ENCODE data around the gene TRAF6. TPM values are rescaled to one million over a fixed set of nuclear protein-coding genes. Genes with fewer than 3 reads are reported as not detected.
A peak's percentile ranks its signal among the peaks of the same experiment; 100 is the strongest.

The TRAF6 gene
- total and polyA plus RNA-seq, 10 of the 15 experiments (the other 5 are each of a cell fraction or from before 2014, with no cell fraction given): 1.4 to 10.9 (median 7.0) TPM

GRCh38 chr11:36500315-36500721 lies 9.8 kb downstream of the TRAF6 start (continued):
- peak; percentile 86 for TF ChIP-seq ATF2 (IDR thresholded peaks at IDR 0.05; ENCODE audit: low read length)
- 0 out of 2 replicates have a peak, but pooled peaks have one; percentile 21 for TF ChIP-seq IKZF1 (conservative IDR thresholded peaks at IDR 0.05)
- peak; percentile 30; the same call in 1 of the 2 replicates for TF ChIP-seq RUNX3 (IDR thresholded peaks at IDR 0.05; ENCODE audit: low read length)
- no peak for TF ChIP-seq ZZZ3 (IDR thresholded peaks at IDR 0.05; ENCODE audit: control insufficient read depth, insufficient read length, low read depth)
- TF ChIP-seq ZBTB33 (IDR thresholded peaks at IDR 0.05): no peak
- no peak for TF ChIP-seq HCFC1 (IDR thresholded peaks at IDR 0.05; ENCODE audit: low read length)
- no peak for TF ChIP-seq ZNF687 (IDR thresholded peaks at IDR 0.05)
- TF ChIP-seq HDGF (IDR thresholded peaks at IDR 0.05): 0 out of 2 replicates have a peak, but pooled peaks have one; percentile 37
- TF ChIP-seq MEF2A (IDR thresholded peaks at IDR 0.05; ENCODE audit: insufficient read depth, low read depth, low read length): peak; percentile 73
- peak; percentile 95 for TF ChIP-seq ATF7 (IDR thresholded peaks at IDR 0.05; ENCODE audit: low read depth)
- peak; percentile 59; the same call in 1 of the 2 replicates for TF ChIP-seq JUNB (IDR thresholded peaks at IDR 0.05)
- TF ChIP-seq ZBTB40 (IDR thresholded peaks at IDR 0.05; ENCODE audit: borderline replicate concordance): no peak
